ENCODE results near the gene IRF5.
"Not testable (repeated sequence)": the region's sequence is repeated elsewhere in the genome, so short reads cannot be mapped to it uniquely, and the experiment has no call there.

IRF5 gene

DNA sequence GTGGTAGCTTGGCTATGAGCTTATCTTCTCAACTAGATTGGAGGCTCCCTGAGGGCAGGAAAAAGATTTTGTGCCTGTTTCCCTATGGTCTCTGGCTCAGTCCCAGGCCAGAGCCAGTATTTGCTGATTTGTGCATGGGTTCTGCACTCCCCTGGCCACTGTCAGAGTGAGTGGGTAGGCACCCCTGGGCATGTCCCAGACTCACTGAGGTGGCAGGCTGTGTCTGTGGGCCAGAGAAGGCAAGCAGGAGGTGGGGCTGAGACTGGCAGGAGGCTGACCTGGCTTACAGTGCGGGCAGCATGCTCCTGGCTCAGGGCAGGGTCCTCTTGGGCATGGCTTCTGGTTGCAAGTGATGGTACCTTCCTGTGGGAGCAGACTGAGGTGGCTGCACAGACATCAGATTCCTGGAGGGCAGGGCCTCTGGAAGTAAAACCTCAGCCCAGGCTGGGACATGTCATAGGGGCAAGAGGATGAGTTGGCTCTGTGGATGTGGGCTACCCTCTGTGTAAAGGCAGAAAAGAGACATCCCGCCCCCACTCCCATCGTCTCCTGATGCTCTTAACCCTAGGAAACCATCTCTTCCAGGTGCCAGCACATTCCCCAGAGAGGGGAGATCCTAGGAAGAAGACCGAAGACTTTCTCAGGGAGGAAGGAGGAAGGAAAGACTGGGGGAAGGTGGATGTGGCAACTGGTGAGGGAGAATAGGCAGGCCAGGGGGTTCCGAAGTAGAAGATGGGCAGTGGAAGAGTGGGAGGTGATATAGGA lies 31.5 kb upstream of the IRF5 start:
- no peak for DNase-seq (ENCODE audit: low read depth in 3 of 3, low spot score in 1 of 3)

GRCh38 chr7:128906766-128907559 lies 30.8 kb upstream of the IRF5 start:
- no peak for DNase-seq (ENCODE audit: low read depth in 3 of 3, low spot score in 1 of 3)

DNA sequence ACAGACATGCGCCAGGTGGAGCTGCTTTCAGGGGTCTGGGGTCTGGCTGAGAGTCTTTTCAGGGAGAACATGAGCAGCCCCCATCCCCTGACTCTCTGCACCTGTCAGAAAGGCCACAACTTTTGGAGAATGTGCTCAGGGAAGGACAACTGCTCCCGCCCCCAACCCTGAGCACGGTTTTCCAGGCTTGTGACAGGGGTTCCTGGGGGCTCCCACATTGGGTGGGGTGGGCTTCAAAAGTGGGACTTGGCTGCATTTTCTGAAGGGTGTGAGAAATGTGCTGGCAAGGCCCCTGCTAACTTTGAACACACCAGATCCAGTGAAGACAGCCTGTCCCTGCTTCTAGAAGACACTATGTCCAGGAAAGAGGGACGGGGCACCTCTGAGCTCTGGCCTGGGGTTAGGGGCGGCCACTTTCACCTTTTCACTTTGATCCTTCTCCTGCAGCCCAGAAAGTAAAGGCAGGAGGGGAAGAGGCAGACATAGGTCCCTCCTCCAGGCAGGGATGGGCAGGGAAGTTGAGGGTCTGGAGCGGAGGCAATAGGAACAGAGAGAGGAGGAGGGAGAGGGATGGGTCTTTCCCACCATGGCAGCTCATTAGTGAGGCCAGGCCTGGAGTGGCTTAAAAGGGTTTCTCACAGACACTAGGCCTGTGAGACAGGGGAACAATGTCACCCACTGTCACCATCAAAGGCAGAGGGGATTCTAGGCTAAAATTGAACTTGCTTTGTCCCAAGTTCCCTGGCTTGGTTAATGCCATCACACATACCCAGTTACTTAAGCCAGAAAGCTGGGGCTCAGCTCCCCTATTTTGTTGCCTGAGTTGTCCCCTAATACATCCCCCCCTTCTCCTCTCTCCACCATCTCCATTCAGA lies 28.7 kb upstream of the IRF5 start:
- no peak for DNase-seq (ENCODE audit: low read depth in 3 of 3, low spot score in 1 of 3)

DNA sequence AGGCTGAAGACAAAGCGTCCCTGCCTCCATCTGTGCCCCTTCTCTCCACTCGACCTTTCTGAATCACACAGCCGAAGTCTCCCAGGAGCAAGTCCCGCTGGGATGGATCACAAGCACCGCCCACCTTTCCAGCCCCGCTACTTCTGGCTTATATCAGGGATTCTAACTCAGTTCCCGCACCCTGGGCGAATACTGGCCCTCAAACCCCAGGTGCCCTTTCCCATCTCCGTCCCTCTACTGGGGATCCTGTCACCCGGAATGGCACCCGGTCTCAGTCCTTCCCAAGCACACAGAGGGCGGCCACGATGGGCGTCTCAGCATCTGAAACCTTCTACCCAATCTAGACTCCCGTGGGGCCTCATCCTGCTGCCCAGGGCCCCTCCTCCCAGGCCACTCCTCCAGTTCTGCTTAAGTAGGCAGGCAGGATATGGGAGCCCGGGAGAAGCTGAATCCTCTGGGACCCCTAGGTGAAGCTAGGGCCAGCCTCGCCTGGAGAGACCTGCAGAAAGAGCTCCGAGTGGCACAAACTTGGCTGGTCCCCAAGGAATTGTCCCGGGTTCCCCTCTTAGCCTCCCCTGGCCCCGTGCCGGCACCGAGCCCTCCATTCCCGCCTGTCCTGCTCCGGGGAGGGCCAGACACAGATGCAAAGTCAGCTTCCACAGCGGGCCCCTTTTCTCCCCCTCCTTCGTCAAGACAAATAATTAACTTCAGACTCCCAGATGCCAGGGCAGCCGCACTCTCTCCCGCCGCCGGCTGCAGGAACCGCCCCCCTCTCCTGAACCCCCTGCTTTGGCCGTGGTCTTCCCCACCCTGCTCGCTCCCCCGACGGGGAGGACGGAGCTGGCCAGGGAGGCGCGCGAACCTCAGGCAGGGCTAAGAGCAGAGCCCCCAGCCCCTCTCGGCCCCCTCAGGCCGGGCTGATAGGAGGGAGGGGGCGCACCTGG lies 27.8 kb upstream of the IRF5 start:
- DNase-seq (ENCODE audit: low read depth in 3 of 3, low spot score in 1 of 3): no peak

DNA sequence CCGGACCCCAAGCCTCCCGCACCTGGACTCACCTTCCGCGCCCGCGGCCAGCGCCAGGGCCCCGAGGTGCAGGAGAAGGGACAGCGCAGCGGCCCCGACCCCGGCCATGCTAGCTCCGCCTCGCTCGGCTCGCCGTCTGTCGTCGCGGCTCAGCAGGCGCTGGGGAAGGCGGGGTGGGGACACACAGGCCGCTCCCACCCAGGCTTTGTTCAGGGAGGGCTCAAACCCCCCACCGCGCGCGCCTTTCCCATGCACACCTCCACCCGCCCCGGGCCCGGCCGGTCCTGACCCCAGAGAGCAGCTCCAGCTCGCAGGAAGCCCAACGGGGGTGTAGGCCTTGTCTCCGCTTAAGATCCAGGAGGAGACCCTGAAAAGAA lies 27.2 kb upstream of the IRF5 start, which contains the start of gene KCP:
Gene KCP, minus strand, starts transcription at position 141 of the 377 bp plus-strand sequence. Its CDS starts 33 bp downstream, at position 108.
- no peak for DNase-seq (ENCODE audit: low read depth in 3 of 3, low spot score in 1 of 3)

GRCh38 chr7:128911423-128912031 lies 26.2 kb upstream of the IRF5 start:
- no peak for DNase-seq (ENCODE audit: low read depth in 3 of 3, low spot score in 1 of 3)

- DNase-seq (ENCODE audit: low read depth in 3 of 3, low spot score in 1 of 3): no peak
Measured at GRCh38 chr7:128912281-128912680, 25.4 kb upstream of the IRF5 start.

- not testable (repeated sequence) for DNase-seq (ENCODE audit: low read depth in 3 of 3, low spot score in 1 of 3)
Measured at GRCh38 chr7:128912709-128913495, 24.8 kb upstream of the IRF5 start.

GRCh38 chr7:128913870-128914565 lies 23.7 kb upstream of the IRF5 start:
- no peak for DNase-seq (ENCODE audit: low read depth in 3 of 3, low spot score in 1 of 3)

DNA sequence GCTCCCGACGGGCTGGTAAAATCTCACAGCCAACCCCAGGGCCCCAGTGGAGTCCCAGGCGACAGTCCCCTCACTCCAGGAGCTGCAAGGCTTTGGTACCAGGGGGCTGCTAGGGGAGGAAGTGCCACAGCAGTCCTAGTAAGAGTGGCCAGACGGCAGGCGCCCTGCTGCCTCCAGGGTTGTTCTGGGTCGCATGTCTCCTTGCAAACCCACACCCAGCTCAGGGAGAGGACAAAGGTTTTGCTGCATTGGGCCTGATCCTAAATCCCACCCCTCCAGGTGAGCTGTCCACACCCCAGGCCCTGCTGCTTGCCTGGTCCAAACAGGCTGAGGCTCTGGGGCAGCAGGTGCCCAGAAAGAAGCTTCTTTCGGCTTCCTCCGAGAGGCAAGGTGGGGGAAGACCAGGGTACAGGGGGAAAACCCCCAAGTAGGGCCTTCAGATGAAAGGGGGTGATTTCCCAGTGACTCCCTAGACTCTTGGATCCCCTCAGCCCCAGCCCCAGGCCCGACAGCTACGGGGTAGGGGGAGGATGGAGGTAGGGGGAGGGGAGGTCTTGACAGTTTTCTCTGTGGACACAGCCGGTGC lies 23.1 kb upstream of the IRF5 start:
- DNase-seq (ENCODE audit: low read depth in 3 of 3, low spot score in 1 of 3): no peak

DNA sequence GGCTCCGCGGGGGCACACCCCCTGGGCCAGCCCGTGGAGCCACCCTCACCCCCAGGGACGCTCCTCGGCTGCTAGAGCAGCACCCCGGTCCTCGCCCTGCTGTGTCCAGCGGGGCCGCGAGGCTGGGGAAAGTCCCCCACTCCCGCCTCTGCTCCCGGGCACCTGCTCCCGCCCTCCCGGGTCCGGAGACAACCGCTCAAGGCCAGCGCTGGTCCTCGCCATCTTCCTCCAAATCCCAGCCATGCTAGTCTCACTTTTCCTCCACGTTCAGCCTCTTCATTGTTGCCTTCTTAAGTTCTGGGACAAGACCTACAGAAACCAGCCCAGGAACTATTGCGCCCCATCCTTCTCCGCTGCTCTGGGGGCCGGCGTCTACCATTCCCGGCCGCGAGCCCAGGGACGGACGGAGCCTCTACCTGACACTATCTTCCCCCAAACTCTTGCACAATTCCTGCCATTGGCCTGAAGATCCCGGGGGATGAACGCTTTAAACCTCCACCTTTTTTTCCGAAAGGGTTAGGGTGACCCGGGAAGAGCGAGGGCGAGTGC lies 22.4 kb upstream of the IRF5 start:
- DNase-seq (ENCODE audit: low read depth in 3 of 3, low spot score in 1 of 3): no peak

GRCh38 chr7:128915841-128916642 lies 21.7 kb upstream of the IRF5 start:
- DNase-seq (ENCODE audit: low read depth in 3 of 3, low spot score in 1 of 3): no peak

GRCh38 chr7:128916643-128916915 lies 21.1 kb upstream of the IRF5 start:
- no peak for DNase-seq (ENCODE audit: low read depth in 3 of 3, low spot score in 1 of 3)

DNA sequence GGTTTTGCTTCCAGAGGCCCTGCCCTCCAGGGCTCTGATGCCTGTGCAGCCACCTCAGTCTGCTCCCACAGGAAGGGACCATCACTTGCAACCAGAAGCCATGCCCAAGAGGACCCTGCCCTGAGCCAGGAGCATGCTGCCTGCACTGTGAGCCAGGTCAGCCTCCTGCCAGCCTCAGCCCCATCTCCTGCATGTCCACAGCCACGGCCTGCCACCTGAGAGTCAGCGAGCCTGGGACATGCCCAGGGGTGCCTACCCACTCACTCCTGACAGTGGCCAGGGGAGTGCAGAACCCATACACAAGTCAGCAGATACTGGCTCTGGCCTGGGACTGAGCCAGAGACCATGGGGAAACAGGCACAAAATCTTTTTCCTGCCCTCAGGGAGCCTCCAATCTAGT lies 20.6 kb upstream of the IRF5 start:
- DNase-seq (ENCODE audit: low read depth in 3 of 3, low spot score in 1 of 3): no peak

DNA sequence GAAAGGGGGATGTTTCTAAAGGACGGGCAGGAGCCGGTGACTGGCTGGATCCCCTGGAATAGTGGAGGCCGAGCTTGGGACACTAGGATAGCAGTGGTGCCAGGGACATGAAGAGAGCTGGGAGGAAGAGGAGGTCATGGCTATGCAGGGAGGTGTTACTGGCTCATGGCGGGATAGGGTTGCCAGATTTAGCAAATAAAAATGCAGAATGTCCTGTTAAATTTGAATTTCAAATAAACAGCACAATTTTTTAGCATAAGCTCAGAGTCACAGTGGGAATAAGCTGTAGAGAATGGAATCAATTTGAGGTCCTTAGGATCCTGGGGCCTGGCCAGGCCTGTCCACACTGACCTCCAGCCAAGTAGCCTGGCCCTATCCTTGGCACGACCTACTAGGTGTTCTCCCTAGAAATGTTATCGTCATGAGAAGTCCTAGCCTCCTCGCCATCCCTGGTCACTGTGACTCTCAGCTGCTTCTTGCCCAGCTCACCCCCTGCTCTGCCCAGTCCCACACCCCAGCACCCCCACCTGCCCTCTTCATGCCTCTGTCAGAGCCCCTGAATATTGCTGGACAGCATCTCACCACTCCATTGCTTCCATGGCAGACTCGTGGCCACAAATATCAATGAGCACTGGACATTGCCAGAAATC lies 19.6 kb upstream of the IRF5 start:
- no peak for DNase-seq (ENCODE audit: low read depth in 3 of 3, low spot score in 1 of 3)

GRCh38 chr7:128919241-128919640 lies 18.5 kb upstream of the IRF5 start:
- DNase-seq (ENCODE audit: low read depth in 3 of 3, low spot score in 1 of 3): no peak

All from stimulated activated CD4-positive, alpha-beta T cell treated with anti-CD3 and anti-CD28 coated beads, TNF-alpha, amount 100 ng/mL, for 1 hour (primary cell).